Spleen (tissue), 7 donors: ENCODE data around the gene C14orf132.

Source experiments
- CTCF ChIP-seq, 11 experiments: fragments of 200-600 bp in 7 of 11; fragments of 450-650 bp in 4 of 11; sonication (generic) in 4 of 11; IDR thresholded peaks in 8 of 11; conservative IDR thresholded peaks in 3 of 11; 1 replicate in 7 of 11; 2 replicates in 4 of 11; pipeline versions ENCODE4 v1.4.0 to v1.8.0; 2016 to 2021; ENCODE audit warnings: antibody characterized with exemption in 11 of 11, inconsistent platforms in 4 of 11, mild to moderate bottlenecking in 1 of 11
- POLR2A ChIP-seq, 3 donors: fragments of 450-650 bp; IDR thresholded peaks; one replicate each; pipeline ENCODE4 v1.5.1; 2017; ENCODE audit warnings: antibody characterized with exemption in 3 of 3, mild to moderate bottlenecking in 1 of 3
- donor health status: DM: no; HTN: no; CAD: no; lungs with moderate emphysema.
- donor health status: DM: no; HTN: no; CAD: no.
- donor health status: DM: no; HTN: no; CAD: no.

DNA sequence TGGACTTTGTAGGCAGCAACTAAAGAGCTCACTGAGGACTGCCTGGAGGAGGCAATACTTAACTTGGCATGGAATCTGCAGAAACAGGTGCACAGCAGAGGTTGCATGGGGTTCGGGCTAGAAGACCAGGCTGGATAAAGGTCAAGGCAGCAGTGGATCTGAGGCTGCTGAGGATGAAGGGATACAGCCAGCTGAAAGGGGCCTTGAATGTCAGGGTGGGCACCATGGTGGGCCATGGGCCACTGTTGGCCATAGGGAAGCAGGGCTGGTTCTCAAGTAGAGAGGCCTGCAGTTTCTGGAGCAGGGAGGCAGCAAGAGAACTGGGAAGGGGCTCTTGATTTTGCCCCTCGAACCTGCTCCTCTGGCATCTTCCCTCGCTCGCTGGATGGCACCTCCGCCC, 55.5 kb downstream of the C14orf132 start:
- TF ChIP-seq POLR2A (IDR thresholded peaks at IDR 0.05): no peak
- no peak for TF ChIP-seq CTCF (IDR thresholded peaks at IDR 0.05 in 8 of 11, conservative IDR thresholded peaks at IDR 0.05 in 3 of 11)
